Brain pericyte (primary cell): ENCODE results near the gene GID8.

Experiments used
- DNase-seq: peaks from one replicate; pipeline ENCODE4 v3.0.0-alpha.2; 2012; ENCODE audit warnings: low read depth, low spot score

Gene GID8

DNA sequence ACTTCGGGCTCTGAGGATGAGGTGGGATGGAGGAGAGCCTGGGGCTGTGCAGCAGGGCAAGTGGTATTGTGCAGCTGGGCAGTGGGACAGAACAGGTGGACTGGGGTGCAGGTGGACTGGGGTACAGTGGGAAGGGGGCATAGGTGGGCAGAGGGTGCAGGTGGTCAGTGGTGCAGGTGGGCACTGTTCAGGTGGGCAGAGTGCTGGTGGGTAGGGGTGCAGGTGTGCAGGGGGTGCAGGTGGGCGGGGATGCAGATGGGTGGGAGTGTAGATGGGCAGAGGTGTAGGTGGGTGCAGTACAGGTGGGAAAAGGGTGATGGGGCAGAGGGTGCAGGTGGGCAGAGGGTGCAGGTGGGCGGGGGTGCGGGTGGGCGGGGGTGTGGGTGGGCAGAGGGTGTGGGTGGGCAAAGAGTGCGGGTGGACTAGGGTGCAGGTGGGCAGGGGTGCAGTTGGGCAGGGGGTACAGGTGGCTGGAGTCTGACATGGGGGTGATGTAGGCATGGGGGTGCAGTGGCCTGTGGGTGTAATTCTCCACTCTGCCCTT lies 48.4 kb downstream of the GID8 start:
- no peak for DNase-seq

DNA sequence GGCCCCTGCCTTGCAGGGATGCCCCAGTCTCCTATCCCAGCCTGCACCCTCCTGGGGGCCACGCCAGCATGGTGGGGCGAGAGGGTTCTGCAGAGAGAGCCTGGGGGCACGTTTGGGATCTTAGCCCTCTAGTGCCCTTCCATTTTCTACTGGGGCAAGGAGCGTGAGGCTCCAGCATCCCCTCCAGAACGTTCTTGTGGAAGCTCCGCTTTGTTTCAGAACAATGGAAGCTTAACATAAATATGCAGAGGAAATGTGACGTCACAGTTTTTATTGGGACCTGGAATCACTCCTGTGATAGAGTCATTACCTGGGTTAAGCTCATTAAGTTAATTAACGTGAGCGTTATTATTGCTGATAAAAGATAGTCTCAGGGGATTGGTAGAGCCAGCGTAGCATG lies 49.2 kb downstream of the GID8 start:
- no peak for DNase-seq

DNA sequence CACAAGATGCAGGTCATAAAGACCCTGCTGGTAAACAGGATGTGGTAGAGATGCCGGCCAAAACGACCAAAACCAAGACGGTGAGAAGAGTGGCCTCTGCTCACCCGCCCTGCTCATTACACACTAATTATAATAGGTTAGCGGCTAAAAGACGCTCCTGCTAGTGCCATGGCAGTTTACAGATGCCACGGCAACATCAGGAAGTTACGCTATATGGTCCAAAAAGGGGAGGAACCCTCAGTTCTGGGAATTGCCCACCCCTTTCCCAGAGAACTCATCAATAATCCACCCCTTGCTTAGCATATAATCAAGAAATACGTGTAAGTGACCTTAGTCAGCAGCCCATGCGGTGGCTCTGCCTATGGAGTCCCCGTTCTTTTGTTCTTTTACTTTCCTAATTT lies 51.3 kb downstream of the GID8 start:
- no peak for DNase-seq

DNA sequence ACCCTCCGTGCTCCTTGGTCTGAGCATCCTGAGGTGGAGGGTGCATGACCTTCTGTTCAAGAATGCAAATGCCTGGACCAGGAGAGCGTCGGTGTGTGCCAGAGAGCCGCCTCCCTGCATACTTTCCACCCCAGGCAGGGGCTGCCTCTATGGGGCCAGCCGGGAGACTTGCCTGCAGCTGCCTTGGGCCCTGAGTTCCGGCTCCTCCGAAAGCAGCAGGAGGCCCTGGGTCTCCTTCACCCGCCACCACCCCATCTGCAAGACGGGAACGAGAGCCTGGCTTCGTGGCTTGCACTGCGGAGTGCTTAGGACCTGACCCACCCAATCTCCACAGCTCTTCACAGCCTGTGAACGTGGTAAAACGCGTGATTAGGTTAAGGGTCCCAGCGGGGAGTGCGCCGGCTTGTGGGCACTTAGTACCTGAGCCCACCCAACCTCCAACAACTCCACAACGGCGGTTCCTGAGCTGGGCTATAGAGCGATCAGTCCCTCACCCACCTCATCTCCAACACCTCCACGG lies 52.4 kb downstream of the GID8 start:
- DNase-seq: no peak

DNA sequence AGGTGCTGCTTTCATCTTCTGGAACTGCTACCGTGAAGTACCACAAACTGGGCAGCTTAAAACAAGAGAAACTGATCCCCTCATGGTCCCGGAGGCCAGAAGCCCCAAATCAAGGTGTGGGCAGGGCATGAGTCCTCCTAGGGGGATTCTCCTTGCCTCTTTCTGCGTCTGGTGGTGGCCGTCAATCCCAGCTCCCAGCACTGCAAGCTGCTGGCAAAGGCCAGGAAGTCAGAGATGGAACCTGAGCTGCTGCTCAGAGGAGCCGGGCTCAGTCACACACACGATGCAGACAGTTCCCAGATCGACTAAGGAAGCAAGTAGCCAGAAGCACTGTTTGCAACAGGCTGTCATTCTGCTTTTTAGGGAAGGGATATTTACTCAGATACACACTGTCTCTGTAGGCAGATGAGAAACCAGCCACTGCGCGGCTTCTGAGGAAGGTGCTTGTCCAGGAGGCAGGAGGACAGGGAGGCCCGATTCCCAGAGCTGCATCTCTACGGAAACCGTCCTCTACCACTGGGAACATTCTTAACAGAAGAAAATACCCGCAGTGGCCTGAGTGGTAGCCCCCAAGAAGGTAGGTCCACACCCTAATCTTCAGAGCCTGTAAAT lies 53.4 kb downstream of the GID8 start:
- DNase-seq: no peak

DNA sequence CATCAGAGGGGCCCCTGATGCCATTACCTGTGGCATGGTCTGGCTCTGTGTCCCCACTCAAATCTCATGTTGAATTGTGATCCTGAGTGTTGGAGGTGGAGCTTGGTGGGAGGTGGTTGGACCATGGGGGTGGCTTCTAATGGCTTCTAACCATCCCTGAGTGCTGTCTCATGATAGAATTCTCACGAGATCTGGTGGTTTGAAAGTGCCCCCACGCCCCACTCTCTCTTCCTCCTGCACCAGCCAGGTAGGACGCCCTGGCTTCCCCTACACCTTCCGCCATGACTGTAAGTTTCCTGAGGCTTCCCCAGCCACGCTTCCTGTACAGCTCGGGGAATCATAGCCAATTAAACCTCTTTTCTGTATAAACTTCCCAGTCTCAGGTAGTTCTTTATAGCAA lies 53.9 kb downstream of the GID8 start:
- no peak for DNase-seq

DNA sequence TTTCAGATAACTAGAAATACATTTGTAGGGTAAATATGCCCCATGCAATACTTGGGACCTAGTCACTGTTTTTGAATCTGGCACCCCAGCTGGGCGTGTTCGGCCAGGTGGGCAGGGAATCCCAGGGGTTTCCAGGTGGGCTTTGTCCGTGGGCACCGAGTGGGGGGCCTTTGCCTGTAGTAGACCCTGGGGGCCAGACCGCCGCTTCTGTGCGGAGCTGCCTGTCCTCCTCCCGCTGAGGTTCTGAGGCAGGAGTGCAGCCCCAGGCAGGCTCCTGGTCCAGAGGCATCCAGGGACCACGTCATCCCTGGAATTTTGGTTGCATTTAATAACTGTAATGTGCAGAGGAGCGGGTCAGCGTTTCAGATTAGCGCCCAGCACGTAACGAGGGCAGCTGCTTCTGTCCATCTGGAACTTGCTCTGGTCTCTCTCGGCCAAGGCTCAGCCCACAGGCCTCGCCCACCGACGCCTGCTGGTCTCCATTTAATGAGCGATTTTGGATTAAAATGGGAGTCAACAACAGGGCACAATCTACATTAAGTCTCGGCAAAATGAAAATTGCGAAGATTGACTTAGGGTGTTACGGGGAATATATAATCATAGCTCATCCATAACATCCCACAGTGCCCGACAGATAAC lies 56.0 kb downstream of the GID8 start:
- no peak for DNase-seq

DNA sequence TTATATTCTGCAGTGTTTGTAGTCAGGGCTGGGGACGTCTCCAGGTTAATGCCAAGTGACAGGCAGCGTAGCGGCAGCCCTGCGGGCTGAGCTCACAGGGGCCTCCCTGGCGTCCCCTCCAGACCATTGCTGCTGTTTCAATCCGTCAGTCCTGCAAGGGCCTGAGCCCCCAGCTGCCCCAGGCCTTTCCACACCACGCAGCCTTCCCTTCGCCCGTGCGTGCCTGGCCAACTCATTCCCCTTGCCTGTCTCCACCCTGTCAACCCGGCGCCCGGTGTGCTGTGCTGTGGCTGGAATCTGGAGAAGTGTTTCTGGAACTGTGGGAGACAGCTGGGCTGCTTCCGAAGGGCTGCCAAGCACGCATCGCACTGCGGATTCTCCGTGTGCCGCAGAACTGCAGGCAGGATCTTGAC lies 56.9 kb downstream of the GID8 start:
- DNase-seq: no peak

DNA sequence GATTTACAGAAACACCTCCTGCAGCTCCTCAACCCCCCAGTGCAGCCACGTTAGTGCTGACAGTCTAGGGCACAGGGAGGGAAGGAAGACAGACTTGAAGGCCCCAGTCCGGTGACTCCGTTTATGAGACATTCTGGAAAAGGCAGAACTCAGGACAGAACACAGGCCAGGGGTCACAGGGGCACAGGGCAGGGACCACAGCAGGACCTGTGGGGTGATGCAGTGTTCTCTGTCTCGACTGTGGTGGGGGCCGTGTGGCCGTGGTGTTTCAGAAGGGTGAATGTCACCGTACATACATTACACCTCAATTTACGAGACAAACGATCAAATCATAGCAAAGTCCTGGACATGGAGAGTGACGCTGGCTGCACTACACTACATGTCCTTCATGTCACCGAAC lies 57.5 kb downstream of the GID8 start:
- no peak for DNase-seq

DNA sequence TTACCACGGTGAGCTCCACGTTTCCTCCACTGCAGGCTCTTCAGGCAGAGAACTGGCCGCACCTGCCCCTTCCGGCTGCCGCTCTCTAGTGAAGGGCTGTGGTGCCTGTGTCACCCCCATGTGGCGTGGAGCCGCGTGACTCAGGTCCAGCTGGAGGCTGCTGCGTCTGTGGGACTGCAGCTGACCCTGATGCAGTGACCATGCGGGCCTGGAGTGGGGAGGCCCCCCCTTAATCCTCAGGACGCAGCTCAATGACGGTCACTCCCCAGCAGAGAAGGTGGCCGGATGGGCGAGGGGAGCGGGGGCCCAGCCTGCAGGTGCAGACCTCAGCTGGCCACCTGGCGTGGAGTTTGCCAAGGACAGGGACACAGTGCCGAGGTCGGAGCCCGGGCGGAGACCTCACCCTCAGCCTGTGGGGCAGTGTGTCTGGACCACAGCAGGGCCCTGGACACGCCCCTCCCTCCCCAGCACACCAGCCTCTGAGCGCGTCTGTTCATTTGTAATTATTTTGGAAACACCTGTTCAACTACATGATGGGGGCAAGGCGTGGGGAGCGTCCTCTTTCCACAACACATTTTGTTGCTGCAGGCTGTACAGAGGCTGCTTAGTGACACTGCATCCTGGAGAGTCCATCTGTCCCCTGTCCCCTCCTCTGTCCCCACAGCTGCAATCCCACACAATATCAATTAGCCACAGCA lies 58.1 kb downstream of the GID8 start:
- no peak for DNase-seq

DNA sequence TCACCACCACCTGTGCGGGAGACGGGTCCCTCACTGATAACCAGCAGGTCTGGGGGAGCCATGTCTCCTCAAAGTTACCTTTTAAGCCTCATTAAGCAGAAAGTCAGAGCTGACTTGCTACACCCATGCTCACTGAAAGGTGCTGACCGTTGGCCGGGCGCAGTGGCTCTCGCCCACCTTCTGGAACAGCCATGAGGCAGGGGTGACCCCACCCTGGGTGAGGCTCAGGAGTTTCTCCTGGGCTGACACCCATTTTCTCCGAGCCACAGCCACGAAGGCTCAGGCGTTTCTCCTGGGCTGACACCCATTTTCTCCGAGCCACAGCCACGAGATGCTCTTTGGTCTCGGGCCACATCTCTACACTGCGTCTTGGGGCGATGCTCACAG lies 58.6 kb downstream of the GID8 start:
- DNase-seq: no peak

DNA sequence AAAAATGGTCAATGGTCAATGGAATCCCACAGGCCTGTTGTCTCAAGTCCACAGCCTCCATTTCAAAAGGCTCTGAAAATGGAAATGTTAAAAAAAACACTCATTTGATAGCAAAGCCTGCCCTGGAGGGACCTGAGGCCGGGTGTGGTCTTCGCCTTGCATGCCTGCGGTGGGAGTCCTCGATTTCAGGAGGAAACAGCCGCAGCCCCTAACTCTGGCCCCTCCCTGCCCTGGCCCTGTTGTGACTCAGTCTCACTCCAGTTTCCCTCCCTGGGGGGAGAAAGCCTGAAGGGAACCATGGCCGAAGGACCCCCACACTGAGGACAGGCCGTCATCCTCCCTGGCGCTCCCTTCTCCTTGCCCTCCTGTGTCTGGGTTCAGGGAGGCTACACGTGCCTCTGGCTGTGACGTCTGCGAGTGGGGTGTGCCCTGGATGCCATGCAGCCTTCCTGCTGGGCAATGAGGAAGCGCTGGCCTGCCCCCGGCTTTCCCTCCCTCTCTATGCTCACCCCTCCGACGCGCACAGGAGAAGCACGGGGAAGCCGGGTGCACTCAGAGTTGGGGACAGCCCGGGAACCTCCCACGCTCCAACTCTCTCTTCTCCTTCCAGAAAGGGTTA lies 59.6 kb downstream of the GID8 start:
- DNase-seq: no peak
